T-helper 1 cell treated with Interleukin-12 subunit alpha and Interleukin-12 subunit beta and Interleukin-4 antibody, amounts not matched to agents 30 ng/mL and 1 ng/mL, for 36 hours (primary cell): ENCODE results near the gene USH2A. TPM values are rescaled to one million over a fixed set of nuclear protein-coding genes. Genes with fewer than 3 reads are reported as not detected.

Experiments
- intact Hi-C: fragments of 100-400 bp; cut with micrococcal nuclease; formaldehyde crosslinking; loops from one replicate; pipeline ENCODE4 v1.15.1; 2024
- total RNA-seq: library from RNA; stranded (reverse); gene quantifications from 2 replicates; pipeline ENCODE4 v1.2.3, GENCODE V29; 2022

Gene USH2A
- total RNA-seq, 1 donor from 2014 or later = not detected

- intact Hi-C loops = no loop called here
Observed at GRCh38 chr1:215963621-215964020, 459.6 kb downstream of the USH2A start.

GRCh38 chr1:215963040-215963439 lies 460.2 kb downstream of the USH2A start:
- intact Hi-C loops = no loop called here

GRCh38 chr1:215958841-215959240 lies 464.4 kb downstream of the USH2A start:
- intact Hi-C loops = no loop called here

GRCh38 chr1:215957663-215958062 lies 465.6 kb downstream of the USH2A start:
- intact Hi-C loops = no loop called here

- intact Hi-C loops = no loop called here
Observed at GRCh38 chr1:215932558-215932957, 490.7 kb downstream of the USH2A start.

- intact Hi-C loops = no loop called here
Observed at GRCh38 chr1:215926670-215927069, 496.6 kb downstream of the USH2A start.

- intact Hi-C loops = no loop called here
Observed at GRCh38 chr1:215923129-215923824, 500.0 kb downstream of the USH2A start.

- intact Hi-C loops = no loop called here
Observed at GRCh38 chr1:215911406-215911968, 511.8 kb downstream of the USH2A start.

- intact Hi-C loops = no loop called here
Observed at GRCh38 chr1:215905493-215906115, 517.6 kb downstream of the USH2A start.

- intact Hi-C loops = no loop called here
Observed at GRCh38 chr1:215900684-215901083, 522.6 kb downstream of the USH2A start.

GRCh38 chr1:215899901-215900300 lies 523.3 kb downstream of the USH2A start:
- intact Hi-C loops = no loop called here

- intact Hi-C loops = no loop called here
Observed at GRCh38 chr1:215895893-215896292, 527.4 kb downstream of the USH2A start.

- intact Hi-C loops = no loop called here
Observed at GRCh38 chr1:215895276-215895675, 528.0 kb downstream of the USH2A start.

- intact Hi-C loops = no loop called here
Observed at GRCh38 chr1:215894617-215895016, 528.6 kb downstream of the USH2A start.

GRCh38 chr1:215891266-215892057 lies 531.8 kb downstream of the USH2A start:
- intact Hi-C loops = no loop called here

GRCh38 chr1:215890438-215890837 lies 532.8 kb downstream of the USH2A start:
- intact Hi-C loops = no loop called here

- intact Hi-C loops = no loop called here
Observed at GRCh38 chr1:215889871-215890270, 533.4 kb downstream of the USH2A start.

- intact Hi-C loops = no loop called here
Observed at GRCh38 chr1:215888159-215888558, 535.1 kb downstream of the USH2A start.

- intact Hi-C loops = no loop called here
Observed at GRCh38 chr1:215887627-215888026, 535.6 kb downstream of the USH2A start.

- intact Hi-C loops = no loop called here
Observed at GRCh38 chr1:215883004-215883403, 540.2 kb downstream of the USH2A start.

GRCh38 chr1:215878843-215879242 lies 544.4 kb downstream of the USH2A start:
- intact Hi-C loops = no loop called here

GRCh38 chr1:215878128-215878527 lies 545.1 kb downstream of the USH2A start:
- intact Hi-C loops = no loop called here
